NK-92 (cell line): Measurements from ENCODE around the gene H2BK1.

Source experiments
- DNase-seq: peaks from one replicate; lab custom pipeline; 2025; ENCODE audit not compliant: unreplicated experiment; lab: John Stamatoyannopoulos, UW

H2BK1 gene

GRCh38 chr7:151205730-151206129, 4.6 kb downstream of the H2BK1 start:
- DNase-seq: no peak

DNA sequence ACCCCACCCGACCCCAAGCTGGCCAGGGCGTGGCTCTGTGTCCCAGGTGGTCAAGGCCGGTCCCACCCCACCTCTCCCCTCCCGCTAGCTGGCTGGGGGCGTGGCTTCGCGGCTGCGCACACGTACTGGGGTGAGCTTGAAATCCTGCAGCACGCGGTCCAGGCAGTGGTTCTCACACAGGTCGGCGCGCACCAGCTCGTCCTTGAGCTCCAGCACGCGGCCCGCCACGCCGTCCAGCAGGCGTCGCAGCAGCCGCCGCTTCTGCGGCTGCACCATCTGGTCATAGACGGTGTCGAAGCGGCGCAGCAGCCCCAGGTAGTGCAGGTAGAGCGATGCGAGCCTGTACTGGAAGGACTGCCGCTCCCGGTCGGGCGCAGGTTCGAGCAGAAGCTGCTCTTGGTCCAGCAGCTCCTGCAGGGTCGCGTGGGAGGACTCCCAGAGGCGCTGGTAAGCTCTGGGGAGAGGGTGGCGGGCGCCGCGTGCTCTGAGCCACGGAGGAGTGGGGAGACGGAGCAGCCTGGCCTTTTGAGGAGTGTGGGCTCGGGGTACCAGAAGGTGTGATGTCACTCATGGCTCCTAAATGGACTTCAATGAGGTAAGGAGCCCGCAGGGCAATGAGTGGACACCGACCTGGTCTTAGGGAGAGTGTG, 5.8 kb downstream of the H2BK1 start:
- no peak for DNase-seq

GRCh38 chr7:151202836-151203235, 7.5 kb downstream of the H2BK1 start:
- DNase-seq: no peak

DNA sequence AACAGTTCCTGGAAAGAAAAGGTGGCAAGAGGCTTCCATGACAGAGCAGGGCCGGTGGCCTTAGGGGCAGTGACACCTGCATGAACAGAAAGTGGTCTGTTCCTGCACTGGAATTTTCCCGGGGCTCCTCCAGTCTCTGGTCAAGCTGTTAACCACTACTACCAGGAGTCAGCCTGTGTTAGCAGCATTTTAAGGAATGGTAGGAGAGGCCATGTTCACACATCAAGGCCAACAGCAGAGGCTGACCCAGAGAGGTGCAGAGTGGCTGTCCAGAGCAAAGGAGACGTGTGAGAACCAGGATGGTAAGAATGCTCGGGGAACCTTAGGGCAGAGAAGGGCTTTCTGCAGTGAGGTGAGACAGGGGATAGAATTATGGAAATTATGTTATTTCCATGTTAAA, 8.5 kb downstream of the H2BK1 start:
- DNase-seq: no peak

DNA sequence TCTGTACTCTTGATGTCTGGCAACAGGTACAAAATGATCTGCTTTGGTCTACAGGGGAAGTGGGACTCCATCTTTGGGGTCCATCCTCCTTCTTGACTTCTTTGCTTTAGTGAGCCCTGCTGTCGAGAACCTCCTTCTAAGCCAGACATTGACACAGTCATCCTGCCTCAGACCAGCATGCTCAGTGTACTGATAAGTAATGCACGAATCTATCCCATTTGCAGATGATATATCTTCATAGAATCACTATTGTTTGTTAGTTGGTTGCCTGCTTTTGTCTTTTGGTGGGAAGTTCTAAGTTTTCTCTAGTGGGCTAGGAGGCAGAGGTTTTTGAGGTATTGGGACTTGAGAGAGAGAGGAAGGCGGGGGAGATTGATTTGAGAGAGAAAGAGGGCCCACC, 8.9 kb downstream of the H2BK1 start:
- DNase-seq: no peak

DNA sequence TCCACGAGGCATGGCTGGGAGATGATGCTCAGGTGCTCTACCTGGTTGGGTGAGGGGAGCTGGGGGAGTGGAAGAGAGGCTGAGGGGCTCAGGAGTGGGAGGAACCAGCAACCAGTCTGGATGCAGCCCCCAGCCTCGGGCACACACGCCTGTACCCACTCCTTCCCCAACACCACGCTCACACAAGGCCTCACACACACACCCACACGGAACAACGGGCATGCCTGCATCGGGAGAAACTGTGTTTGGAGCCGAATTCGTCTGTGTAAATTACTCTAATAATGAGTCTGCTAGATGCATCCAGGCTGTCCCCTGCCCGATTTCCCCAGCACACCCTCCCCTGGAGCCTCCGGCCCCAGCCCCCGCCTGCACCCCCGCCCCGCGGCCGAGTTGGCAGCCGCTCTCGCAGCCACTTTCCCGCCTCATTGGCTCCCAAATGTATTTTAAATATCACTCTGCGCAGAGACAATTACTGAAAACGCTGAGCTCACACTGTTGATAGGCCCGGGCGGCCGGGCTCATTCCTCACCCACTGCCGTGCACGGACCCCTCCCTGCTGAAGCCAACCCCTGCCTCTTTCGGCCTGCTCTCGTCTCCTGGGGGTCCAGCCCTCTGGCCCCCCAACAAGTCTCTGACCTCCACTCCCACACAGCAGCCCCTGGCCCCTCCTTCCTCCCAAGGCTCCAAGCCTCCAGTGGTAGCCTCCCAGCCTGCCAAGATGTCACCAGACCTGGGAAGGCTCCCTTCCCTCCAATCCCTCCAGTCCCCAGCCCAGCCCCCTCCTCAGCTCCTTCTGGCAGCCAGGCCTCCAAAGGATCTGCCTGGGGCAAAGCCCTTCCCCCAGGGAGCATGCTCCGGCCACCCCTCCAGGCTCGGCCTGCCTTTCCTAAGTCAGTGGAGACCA, 11.1 kb downstream of the H2BK1 start:
- DNase-seq: no peak

- DNase-seq: no peak
These were observed 12.4 kb downstream of the H2BK1 start for GRCh38 chr7:151197932-151198331.

DNA sequence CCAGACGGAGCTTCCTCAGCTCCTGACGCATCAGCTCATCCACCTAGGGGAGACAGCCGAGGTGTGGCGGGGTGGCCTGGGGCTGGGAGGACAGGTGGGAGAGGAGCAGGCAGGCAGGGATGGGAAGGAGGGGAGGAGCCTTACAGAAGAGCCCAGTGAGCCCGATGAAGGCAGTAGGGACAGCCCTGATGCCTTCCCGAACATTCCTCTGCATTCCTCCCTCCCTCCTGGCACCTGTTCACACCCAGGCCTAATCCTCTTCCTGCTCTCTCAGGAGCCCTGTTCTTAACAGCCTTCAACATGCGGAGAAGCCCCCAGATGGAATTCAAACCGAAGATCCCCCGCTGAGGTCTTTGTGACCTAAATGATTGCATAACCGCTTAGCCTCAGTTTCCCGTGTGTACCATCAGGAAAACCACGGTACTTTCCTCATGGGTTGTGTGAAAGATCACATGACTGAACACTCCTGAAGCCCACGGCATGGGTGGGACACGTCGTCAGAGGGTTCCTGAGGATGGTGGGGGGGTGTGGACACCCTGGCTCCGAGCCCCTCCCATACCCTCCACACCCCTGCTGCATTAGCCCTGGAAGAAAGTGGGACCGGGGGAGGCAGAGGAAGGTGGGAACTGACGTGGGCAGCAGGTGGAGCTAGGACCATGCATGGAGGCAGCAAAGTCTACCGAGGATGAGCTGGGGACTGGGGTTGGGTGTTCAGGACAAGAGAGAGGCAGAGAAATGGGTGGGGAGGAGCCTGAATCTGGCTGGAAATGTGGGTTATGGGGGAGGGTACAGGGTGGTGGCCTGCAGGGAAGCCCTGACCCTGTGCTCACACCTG, 14.5 kb downstream of the H2BK1 start:
- no peak for DNase-seq

DNA sequence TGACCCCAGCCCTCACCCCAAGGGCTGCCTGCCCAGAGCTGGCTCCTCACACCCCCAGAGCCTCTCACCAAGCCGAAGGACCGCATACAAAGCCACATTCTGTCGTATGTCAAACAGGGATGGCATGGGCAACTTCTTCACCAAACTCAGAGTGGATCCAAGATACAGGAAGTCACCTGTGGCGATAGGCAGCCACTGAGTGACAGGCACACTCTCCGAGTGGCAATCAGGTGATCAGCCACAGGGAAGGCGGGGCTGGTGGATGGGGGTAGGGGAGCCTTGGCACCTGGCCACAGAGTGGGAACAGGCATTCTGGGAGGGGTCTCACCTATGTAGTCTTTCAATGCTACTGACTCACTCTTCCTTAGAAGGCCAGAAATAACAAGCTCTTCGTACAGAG, 16.1 kb downstream of the H2BK1 start:
- no peak for DNase-seq

GRCh38 chr7:151193203-151193978, 16.9 kb downstream of the H2BK1 start:
- DNase-seq: no peak

DNA sequence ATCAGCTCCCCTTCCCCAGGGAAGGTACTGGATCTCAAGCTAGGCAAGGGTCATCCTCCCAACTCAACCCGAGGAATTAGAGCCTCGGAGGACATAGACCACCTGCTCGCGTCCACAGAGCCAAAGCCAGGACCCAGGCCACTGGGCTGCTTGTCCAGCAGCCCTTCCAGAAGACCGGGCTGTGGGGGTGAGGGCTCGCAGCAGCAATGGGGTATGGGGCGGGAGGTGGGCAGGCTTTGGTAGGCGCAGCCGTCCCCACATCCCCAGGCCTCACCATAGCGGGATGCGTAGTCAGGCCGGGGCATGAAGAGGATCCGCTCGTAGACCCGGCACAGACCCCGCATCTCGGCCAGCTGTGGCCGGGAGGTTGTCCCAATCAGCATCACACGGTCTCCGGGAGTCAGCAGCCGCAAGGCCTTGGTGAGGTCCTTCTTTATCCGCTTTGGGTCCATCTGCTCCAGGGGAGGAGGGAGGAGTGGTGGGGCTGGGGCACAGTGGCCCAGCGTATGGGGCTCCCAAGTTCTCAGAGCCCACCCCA, 18.2 kb downstream of the H2BK1 start:
- DNase-seq: no peak

DNA sequence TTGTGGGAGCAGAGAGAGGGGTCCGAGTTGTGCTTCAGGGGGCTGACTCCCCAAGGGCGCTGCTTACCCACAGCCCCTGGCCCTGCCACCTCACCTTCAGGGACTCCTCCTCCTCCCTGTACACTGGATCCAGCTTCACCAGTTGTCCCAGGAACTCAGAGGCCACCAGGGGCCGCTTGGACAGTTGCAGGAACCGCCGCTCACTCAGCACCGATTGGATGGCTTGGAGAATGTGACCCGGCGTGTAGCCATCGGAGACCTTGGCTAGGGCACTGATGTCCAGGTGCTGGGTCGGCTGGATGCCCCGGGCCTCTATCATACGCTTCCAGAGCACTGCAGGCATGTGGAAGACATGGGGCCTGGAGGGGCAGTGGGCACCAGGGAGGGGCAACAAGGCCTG, 18.7 kb downstream of the H2BK1 start:
- no peak for DNase-seq

DNA sequence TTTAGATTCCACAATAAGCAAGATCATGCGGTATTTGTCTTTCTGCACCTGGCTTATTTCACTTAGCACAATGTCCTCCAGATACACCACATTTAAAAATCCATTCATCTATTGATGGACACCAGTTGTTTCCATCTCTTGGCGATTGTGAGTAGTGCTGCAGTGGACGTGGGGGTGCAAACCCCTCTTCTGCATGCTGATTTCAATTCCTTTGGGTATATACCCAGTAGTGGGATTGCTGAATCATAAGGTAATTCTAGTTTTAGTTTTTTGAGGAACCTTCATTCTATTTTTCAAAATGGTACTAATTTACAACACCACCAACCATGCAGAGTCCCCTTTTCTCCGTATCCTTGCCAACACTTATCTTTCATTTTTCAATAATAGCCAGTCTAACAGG, 21.2 kb downstream of the H2BK1 start:
- DNase-seq: no peak

DNA sequence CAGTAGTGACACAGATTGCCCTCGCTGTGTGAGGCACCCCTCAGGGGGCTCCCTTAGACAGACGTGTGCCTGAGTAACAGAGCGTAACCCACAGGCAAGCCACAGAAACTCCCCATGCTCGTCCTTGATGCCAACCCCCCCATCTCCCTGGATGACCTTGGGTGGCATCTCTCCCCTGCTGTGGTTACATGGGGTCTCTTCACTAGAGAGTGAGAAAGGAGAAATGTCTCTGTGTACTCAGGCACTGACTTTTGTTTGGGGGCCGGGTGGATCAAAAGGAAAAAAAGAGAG, 22.1 kb downstream of the H2BK1 start:
- DNase-seq: no peak

- no peak for DNase-seq
These were observed 22.7 kb downstream of the H2BK1 start for GRCh38 chr7:151187409-151188251.

DNA sequence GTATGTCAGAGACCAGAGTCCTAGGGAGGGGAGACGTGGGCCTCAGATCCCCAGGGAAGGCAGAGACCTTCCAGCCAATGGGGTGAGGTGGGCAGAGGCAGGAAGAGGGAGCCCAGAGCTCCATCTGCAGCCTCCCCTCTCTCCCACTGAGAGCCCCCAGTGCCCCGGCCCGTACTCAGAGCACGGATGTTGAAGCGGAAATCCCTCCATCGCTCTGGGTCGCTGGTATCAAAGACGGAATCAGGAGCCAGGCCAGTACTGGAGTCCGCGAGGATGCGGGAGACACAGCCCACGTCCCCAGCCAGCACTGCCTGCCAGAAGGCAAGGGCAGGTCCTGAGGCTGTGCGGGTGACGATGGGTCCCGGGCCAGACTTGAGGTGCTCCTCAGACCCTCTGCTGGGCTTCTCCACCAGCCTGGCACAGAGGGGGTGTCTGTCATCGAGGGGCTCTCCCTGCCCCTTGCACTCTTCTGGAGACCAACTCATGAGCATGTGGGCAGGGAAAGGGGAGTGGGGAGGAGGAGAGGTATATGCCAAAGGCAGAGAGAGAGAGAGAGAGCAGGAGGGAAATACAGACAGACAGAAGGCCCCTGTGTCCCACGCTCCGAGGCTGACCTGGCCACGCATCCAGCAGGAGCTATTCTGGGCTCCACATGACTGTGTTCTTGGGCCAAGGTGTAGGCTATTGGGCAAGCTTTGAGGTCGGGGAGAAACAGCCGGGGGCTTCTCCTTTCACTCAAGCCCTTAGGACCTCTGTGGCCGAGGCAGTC, 23.5 kb downstream of the H2BK1 start, which contains the start of gene ASB10:
ASB10 (minus strand) TSS at position 611 of the 769 bp plus-strand sequence; CDS start at position 491, 120 bp downstream.
- no peak for DNase-seq

DNA sequence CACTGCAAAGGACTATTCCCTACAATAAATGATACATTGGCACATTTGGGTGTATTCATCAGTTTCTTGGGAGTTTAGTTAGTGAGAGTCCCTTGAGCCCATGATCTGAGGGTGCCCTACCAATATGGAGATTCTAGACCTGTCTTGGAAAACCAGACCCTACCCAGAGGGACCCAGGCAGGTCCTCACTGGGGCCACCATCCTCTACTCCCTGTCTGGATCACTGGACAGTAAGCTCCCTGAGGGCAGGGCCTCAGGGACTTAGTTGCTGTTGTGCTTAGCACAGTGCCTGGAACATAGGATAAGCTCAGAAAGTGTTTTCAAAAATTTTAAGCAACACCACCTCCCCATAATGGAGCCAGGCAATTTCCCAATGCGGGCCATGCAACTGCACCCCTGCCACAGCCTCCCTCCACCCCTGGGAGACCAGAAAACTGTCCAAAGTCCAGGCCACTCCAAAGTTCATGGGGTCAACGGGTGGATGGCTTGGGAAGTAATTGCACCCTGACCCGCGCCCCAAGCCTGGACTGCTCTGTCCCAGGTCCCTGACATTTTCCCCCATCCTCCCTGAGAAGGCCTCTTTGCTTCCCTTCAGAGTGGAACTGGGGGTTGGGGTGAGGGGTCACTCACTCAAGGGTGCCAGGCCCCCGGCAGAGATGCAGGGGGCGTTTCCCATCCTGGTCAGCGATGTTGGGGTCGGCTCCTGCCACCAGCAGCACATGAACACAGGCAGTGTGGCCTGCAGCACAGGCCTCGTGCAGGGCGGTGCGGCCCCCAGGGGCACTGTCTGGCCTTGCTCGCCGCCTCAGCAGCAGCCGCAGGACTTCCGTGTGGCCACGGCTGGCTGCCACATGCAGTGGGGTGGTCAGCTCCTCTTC, 24.3 kb downstream of the H2BK1 start:
- no peak for DNase-seq

DNA sequence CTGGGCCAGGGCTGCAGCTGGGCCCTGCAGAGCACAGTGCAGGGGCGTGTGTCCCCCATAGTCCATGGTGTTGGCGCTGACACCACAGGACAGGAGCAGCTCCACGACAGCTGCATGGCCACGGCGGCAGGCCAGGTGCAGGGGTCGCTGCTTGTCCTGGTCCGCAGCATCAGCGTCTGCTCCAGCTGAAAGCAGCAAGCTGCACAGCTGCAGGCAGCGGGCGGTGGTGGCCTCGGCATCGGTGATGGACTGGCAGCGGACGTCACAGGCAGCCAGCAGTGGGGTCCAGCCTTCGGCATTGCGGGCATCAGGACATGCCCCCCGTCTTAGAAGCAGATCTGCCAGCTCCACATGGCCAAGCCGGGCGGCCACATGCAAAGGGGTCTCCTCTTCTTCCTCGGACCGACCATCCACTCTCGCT, 29.3 kb downstream of the H2BK1 start:
- no peak for DNase-seq
